ENCODE measurements around the gene PLXNA2. TPM values are rescaled to one million over a fixed set of nuclear protein-coding genes. Genes with fewer than 3 reads are reported as not detected.

PLXNA2 gene
- polyA plus RNA-seq, 2 of the 4 experiments (the other 2 are of a cell fraction), result 0.36 to 0.87 TPM

DNA sequence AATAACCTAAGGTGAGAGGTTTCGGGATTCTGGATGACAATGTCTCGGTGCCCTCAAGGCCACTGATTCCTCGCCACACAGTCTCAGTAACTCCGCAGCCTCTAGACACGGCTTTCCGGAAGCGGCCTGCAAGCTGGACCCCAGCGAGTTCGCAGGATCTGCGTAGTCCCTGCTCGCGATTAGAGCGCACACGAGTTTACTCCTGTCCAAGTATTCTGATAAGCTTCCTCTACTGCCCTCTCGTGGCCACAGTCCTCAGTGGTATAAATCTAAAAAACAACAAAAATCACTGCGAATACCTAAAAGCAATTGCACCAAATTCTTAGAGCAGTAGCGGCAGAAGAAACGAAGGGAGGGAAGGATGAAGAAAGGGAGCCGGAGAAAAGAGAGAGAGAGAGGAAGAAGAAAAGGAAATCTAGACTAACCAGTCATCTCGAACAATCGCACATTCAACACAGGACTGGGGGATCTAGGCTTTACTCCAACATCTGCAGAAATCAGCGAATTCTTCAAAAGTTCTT lies 1.1 kb upstream of the PLXNA2 start:
- peak; percentile 64 to 86 for ATAC-seq
- H3K9me3 ChIP-seq, result no peaks in the 10 kb centered on the region
- H3K27ac ChIP-seq, result peak overlapping the region; percentile 11 to 12; a peak in 2 of 6 replicates
- ChIA-PET CTCF (interaction anchor here (0.7 to 15.6 kb wide), 67 partner anchors 8 to 1339 kb away, joined by 3 to 417 read pairs (median 5); no protein-coding TSS in a partner anchor), POLR2A (interaction anchor here (0.6 to 1.8 kb wide), 4 partner anchors 24 to 223 kb away, joined by 3 to 11 read pairs (median 3); no protein-coding TSS in a partner anchor)
- 8% methylated on average over 22 of the region's 22 CpGs for WGBS (ENCODE audit: missing lambda C conversion rate)
- peak; percentile 76 for FAIRE-seq
- H3K4me1 ChIP-seq, result peaks cover 15% of the 10 kb centered on the region
- H3K4me2 ChIP-seq, result peak overlapping the region; percentile 99
- TF ChIP-seq RAD21 (conservative IDR thresholded peaks at IDR 0.05 in 1 of 2, IDR thresholded peaks at IDR 0.05 in 1 of 2), result peak; percentile 85 to 88
- no peak for TF ChIP-seq CBX2 (IDR thresholded peaks at IDR 0.05; ENCODE audit: borderline replicate concordance, low read depth)
- TF ChIP-seq, protein P1, sequence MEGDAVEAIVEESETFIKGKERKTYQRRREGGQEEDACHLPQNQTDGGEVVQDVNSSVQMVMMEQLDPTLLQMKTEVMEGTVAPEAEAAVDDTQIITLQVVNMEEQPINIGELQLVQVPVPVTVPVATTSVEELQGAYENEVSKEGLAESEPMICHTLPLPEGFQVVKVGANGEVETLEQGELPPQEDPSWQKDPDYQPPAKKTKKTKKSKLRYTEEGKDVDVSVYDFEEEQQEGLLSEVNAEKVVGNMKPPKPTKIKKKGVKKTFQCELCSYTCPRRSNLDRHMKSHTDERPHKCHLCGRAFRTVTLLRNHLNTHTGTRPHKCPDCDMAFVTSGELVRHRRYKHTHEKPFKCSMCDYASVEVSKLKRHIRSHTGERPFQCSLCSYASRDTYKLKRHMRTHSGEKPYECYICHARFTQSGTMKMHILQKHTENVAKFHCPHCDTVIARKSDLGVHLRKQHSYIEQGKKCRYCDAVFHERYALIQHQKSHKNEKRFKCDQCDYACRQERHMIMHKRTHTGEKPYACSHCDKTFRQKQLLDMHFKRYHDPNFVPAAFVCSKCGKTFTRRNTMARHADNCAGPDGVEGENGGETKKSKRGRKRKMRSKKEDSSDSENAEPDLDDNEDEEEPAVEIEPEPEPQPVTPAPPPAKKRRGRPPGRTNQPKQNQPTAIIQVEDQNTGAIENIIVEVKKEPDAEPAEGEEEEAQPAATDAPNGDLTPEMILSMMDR (IDR thresholded peaks at IDR 0.05), result peak; percentile 86
- TF ChIP-seq SMC3 (IDR thresholded peaks at IDR 0.05), result peak; percentile 89
- TF ChIP-seq MYC (IDR thresholded peaks at IDR 0.05; ENCODE audit: borderline replicate concordance, low read length), result 0 out of 2 replicates have a peak, but pooled peaks have one; percentile 26
- TF ChIP-seq, protein P2, sequence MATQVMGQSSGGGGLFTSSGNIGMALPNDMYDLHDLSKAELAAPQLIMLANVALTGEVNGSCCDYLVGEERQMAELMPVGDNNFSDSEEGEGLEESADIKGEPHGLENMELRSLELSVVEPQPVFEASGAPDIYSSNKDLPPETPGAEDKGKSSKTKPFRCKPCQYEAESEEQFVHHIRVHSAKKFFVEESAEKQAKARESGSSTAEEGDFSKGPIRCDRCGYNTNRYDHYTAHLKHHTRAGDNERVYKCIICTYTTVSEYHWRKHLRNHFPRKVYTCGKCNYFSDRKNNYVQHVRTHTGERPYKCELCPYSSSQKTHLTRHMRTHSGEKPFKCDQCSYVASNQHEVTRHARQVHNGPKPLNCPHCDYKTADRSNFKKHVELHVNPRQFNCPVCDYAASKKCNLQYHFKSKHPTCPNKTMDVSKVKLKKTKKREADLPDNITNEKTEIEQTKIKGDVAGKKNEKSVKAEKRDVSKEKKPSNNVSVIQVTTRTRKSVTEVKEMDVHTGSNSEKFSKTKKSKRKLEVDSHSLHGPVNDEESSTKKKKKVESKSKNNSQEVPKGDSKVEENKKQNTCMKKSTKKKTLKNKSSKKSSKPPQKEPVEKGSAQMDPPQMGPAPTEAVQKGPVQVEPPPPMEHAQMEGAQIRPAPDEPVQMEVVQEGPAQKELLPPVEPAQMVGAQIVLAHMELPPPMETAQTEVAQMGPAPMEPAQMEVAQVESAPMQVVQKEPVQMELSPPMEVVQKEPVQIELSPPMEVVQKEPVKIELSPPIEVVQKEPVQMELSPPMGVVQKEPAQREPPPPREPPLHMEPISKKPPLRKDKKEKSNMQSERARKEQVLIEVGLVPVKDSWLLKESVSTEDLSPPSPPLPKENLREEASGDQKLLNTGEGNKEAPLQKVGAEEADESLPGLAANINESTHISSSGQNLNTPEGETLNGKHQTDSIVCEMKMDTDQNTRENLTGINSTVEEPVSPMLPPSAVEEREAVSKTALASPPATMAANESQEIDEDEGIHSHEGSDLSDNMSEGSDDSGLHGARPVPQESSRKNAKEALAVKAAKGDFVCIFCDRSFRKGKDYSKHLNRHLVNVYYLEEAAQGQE (IDR thresholded peaks at IDR 0.05), result 0 out of 2 replicates have a peak, but pooled peaks have one; percentile 40
- TF ChIP-seq ZSCAN20 (CRISPR knock-in tag; IDR thresholded peaks at IDR 0.05), result no peak
- peak overlapping the region; percentile 69 for H3K4me3 ChIP-seq
- DNase-seq (ENCODE audit: low read depth in 1 of 2, low spot score in 1 of 2), result peak; percentile 84 to 90

DNA sequence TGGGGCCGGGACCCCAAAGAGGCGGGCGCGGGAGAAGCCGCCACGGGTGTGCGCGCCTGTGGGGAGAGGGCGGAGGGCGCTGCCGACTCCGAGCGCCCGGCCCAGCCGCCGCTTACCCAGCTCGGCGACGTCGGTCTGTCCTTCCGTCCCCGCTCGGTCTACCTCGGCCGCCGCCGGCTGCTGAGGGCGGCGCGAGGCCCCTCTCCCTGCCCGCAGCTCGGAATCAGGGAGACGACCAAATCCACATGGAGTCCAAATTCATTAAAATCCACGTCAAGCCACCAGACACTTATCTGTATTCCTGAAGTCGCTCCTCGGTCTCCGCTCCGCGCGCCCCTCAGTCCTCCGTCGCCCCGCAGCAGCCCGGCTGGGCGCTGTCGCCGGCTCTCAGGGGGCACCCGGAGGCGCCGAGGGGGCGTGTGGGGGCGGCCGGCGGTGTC lies 637 bp downstream of the PLXNA2 start:
- Histone ChIP-seq H3K4me2 (peak overlapping the region; percentile 99), H3K4me3 (peak overlapping the region; percentile 69), H3K27ac (peak overlapping the region; percentile 50 to 80), H3K4me1 (peaks cover 30% of the 10 kb centered on the region), H3K9me3 (no peaks in the 10 kb centered on the region)
- FAIRE-seq, result no peak
- ChIA-PET POLR2A (interaction anchor here (1.8 kb wide), 1 partner anchor 221 kb away, joined by 11 read pairs; no protein-coding TSS in a partner anchor), CTCF (interaction anchor here (0.7 to 15.6 kb wide), 22 partner anchors 9 to 221 kb away, joined by 3 to 417 read pairs (median 6); no protein-coding TSS in a partner anchor)
- TF ChIP-seq ESRRA (IDR thresholded peaks at IDR 0.05; ENCODE audit: borderline replicate concordance, low read length) (no peak), KDM1A (IDR thresholded peaks at IDR 0.05; ENCODE audit: low read depth) (no peak), NR3C1 (IDR thresholded peaks at IDR 0.05) (no peak), RNF2 (IDR thresholded peaks at IDR 0.05; ENCODE audit: borderline replicate concordance, low read depth) (peak; percentile 89; the same call in 1 of the 2 replicates), RAD21 (conservative IDR thresholded peaks at IDR 0.05 in 1 of 2, IDR thresholded peaks at IDR 0.05 in 1 of 2) (no peak)
- TF ChIP-seq, protein P2 (IDR thresholded peaks at IDR 0.05), result no peak
- DNase-seq (ENCODE audit: low read depth in 1 of 2, low spot score in 1 of 2), result peak in 1 of 2 experiments; percentile 21
- no CpG with 5 or more reads among the region's 54 CpGs for WGBS (ENCODE audit: missing lambda C conversion rate)
- peak; percentile 38 to 47; a peak in 5 of 6 replicates for ATAC-seq
